VCaP (cell line): ENCODE measurements around the gene FGF11.

Experiments used
- H3K27ac ChIP-seq: fragments of 450-650 bp; 2 replicates; pipeline ENCODE4 v1.5.1; 2017
- CTCF ChIP-seq: fragments of 450-650 bp; conservative IDR thresholded peaks from 2 replicates; pipeline ENCODE4 v1.5.1; 2017; ENCODE audit warnings: mild to moderate bottlenecking, moderate library complexity

The FGF11 gene

GRCh38 chr17:7439462-7440112 is at the start of gene FGF11:
FGF11 (plus strand) TSS chr17:7439512; CDS start chr17:7439621, 109 bp downstream.
- H3K27ac ChIP-seq: peak within 1 kb of the TSS; percentile 16; the same call in 1 of the 2 replicates
- no peak for TF ChIP-seq CTCF

GRCh38 chr17:7389924-7390910 is 49.1 kb upstream of the FGF11 start:
- TF ChIP-seq CTCF: no peak

GRCh38 chr17:7391307-7391706 is 48.0 kb upstream of the FGF11 start:
- H3K27ac ChIP-seq: no peak overlapping the region
- TF ChIP-seq CTCF: no peak

More at GRCh38 chr17:7389924-7390910, 49.1 kb upstream of the FGF11 start:
- no peak overlapping the region for H3K27ac ChIP-seq

GRCh38 chr17:7392696-7393612 is 46.4 kb upstream of the FGF11 start:
- H3K27ac ChIP-seq: peak overlapping the region; percentile 81; the same call in 1 of the 2 replicates
- TF ChIP-seq CTCF: no peak

- H3K27ac ChIP-seq: peak overlapping the region; percentile 81
- TF ChIP-seq CTCF: no peak
Measured at GRCh38 chr17:7393613-7394451, 45.5 kb upstream of the FGF11 start.

GRCh38 chr17:7394452-7395191 is 44.7 kb upstream of the FGF11 start, which contains the start of gene PLSCR3:
PLSCR3 (minus strand) TSS chr17:7394525; CDS start chr17:7394110, 415 bp downstream.
- H3K27ac ChIP-seq: peak within 1 kb of the TSS; percentile 81
- TF ChIP-seq CTCF: 0 out of 2 replicates have a peak, but pooled peaks have one; percentile 21
